ENCODE results near the gene UCHL1.
"Not testable (repeated sequence)": the region's sequence is repeated elsewhere in the genome, so short reads cannot be mapped to it uniquely, and the experiment has no call there.

Gene UCHL1

DNA sequence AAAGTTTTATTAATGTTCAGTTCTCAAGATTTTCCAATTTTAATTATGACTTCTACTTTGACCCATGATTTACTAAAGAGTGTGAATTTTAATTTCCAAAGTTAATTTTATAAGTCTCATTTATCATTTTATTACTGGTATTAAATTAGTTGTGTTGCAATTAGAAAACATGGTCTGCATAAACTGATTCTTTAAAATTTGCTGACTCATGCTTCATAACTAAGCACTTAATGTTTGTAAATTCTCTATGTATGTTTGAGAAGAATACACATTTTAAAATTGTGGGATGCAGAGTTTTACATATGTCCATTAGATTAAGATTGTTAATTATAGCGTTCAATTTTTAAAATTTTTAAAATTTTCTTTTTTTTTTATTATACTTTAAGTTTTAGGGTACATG is 20.2 kb upstream of the UCHL1 start:
- no peak for DNase-seq (ENCODE audit: low spot score)

DNA sequence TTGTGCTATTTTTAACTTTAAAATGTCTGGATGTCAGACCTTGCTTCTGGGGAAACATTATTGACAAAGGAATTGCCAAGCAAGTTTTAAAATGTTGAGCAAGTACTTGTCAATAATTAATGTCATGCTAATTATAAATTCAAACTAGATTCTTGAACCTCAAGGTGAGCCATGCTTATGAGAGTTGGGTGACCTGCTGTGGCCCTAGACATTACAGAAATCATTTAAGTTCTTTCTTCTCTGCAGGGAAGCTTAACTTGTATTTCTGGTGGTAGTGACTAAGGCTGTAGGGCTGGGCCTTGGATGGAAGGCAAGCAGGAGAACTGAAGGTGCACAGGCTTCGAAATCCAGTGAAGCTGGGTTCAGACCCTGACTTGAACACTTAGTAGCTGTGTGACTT is 14.8 kb upstream of the UCHL1 start:
- DNase-seq (ENCODE audit: low spot score) = no peak

DNA sequence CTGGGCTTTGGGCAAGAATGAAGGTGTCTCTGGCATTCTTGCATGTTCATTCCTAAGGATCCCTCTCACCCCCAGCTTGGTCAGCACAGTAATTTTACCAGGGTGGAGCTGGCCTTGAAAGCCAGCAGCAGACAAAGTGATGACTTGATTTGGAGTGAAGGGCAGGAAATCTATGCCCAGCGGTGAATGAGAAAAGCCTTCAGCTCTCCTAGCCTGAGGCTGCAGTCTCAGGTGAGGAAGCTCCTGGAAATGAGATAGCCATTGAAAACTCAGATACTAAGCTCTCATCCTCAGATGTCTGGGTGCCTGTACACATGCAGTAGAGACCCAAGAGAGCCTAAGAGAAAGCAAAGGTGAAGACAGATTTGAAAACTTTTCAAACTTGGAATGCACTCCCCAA is 10.7 kb upstream of the UCHL1 start:
- DNase-seq (ENCODE audit: low spot score) = no peak

DNA sequence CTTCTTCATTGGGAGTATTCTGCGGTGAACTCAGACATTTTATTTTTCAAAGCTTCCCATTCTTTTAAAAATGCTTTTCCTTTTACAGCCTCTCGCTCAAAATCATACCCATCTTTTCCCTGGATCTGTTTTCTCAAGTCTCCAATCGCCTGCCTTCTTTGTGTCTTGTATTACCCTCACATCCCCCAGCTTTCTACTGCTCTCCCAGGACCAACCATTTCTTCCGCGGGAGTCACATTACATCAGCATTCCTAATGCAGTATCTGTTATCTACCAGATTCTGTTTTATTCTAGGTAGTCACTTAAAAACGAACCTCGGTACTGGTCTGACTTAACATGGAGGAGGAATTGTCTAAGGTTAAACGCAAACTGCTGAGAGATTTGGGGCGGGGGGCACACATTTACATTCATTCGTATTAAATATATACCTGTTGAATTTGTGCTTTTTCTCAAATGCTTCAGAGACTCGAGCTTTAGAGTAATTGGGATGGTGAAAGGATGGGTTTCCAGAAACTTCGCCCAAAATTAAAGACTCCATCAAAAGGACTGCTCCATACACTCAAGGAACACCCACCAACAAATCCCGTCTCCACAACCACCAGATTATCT is 493 bp upstream of the UCHL1 start:
- no peak for DNase-seq (ENCODE audit: low spot score)

DNA sequence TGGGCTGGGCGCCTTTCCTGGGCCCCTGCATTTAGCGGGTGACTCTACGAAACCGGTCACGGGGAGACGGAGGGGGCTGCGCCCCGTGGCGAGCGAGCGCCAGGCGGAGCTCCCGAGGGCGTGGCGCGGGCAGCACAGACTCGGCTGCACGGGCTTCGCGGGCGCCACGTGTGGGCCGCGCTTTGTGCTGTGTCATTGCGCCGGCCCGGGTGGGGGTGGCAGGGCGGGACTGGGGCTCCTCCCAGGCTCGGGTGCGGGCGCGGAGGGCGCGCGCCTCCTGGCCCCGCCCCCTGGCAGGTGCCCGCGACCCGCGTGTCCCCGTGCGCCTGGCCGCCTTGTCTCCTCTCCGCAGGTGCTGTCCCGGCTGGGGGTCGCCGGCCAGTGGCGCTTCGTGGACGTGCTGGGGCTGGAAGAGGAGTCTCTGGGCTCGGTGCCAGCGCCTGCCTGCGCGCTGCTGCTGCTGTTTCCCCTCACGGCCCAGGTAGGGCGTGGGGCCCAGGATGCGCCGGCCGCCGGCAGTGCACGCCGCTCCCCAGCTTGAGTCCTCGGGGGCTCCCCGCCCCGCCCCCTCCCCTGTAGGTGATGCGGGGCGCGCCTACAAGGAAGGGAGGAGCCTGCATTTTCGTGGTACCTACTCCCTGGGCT is 651 bp downstream of the UCHL1 start:
- peak; percentile 30 for DNase-seq (ENCODE audit: low spot score)

DNA sequence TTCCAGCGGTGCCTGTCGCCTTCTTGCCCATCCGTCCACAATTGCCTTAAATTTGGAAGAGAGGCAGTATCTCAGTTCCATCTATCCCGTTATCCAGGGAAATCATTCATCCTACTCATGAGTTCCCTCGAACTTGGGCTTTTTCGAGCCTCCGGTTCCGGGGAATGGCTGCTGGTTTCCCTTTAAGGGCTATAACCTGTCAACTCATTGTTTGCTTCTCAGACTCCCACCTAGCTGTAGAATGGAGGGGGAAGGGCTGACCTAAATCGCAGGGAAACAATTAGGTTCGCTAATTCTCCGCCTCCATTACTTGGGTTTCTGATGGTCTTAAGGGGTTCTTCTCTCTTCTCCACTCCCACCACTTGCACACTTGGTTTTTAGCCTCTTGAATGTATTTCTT is 1.2 kb downstream of the UCHL1 start:
- DNase-seq (ENCODE audit: low spot score) = no peak

DNA sequence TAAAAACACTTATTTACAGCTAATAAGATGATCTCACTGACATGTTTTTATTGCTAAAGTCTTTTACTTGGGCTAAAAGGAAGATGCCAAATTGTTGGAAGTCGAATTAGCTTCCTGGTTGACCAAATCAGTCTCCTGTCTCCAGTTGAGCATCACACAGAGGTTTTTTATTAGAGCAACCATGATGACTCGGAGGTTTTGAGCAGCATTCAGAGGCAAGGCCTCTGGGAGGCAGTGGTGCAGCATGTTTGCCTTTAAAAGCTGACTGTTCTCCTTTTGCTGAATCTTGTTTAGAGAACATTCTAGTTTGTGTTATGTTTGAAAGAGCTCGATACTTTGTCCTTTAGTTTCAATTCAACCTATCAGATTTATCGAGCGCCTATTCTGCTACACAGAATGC is 2.1 kb downstream of the UCHL1 start:
- no peak for DNase-seq (ENCODE audit: low spot score)

DNA sequence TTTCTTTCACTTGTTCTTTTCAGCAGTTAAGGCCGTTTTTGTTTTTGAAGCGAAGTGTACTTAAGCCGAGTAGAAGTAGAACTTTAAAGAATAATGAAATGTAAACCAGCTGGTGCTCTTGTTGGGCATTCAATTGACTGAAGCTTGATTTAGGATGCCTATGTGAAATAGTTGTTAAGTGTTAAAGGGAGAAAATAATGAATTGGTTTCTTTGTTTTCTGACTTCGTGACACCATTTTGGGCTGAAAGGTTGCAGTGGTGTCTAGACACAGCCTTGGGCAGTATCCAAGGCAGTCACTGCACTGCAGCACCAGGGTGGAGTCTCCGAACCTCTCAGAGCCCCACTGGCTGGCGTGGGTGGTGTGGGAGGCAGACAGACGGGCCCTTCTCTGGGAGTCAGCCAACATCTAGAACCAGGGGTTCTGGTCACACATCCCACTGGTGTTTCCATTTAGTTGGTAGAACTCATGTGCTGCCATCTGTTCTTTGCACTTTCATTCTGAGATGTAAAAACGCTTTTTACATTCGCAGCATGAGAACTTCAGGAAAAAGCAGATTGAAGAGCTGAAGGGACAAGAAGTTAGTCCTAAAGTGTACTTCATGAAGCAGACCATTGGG is 3.5 kb downstream of the UCHL1 start:
- no peak for DNase-seq (ENCODE audit: low spot score)

DNA sequence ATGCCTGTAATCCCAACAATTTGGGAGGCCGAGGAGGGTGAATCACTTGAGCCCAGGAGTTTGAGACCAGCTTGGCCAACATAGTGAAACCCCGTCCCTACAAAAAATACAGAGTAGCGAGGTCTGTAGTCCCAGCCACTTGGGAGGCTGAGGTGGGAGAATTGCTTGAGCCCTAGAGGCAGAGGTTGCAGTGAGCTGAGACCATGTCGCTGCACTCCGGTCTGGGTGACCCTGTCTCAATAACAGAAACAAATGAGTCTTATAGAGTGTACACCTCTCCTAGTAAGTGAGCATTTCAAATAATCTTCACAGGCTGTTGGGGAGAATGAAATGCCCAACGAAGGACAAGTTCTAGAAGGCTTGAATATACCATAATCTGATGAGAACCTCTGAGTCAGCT is 5.5 kb downstream of the UCHL1 start:
- no peak for DNase-seq (ENCODE audit: low spot score)

DNA sequence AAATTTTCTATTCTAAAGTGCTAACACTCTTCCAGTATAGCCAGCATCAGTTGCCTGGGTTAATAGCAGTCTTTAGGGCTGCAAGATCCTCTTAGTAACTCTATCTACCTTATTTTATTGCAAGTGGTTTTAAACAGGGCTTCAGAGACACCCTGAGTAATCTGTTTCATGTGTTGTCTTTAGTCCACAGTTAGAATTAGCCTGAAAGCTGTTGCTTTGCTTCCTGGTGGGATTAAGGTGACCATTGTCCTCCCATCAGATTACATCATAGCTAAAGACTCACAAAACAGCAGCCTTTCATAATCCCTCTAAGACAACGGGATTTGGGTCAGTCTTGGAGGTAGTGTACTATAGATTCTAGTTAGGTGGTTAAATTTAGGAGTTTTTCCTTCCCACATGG is 7.5 kb downstream of the UCHL1 start:
- no peak for DNase-seq (ENCODE audit: low spot score)

DNA sequence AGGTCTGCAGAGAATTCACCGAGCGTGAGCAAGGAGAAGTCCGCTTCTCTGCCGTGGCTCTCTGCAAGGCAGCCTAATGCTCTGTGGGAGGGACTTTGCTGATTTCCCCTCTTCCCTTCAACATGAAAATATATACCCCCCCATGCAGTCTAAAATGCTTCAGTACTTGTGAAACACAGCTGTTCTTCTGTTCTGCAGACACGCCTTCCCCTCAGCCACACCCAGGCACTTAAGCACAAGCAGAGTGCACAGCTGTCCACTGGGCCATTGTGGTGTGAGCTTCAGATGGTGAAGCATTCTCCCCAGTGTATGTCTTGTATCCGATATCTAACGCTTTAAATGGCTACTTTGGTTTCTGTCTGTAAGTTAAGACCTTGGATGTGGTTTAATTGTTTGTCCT is 11.3 kb downstream of the UCHL1 start:
- DNase-seq (ENCODE audit: low spot score) = no peak

DNA sequence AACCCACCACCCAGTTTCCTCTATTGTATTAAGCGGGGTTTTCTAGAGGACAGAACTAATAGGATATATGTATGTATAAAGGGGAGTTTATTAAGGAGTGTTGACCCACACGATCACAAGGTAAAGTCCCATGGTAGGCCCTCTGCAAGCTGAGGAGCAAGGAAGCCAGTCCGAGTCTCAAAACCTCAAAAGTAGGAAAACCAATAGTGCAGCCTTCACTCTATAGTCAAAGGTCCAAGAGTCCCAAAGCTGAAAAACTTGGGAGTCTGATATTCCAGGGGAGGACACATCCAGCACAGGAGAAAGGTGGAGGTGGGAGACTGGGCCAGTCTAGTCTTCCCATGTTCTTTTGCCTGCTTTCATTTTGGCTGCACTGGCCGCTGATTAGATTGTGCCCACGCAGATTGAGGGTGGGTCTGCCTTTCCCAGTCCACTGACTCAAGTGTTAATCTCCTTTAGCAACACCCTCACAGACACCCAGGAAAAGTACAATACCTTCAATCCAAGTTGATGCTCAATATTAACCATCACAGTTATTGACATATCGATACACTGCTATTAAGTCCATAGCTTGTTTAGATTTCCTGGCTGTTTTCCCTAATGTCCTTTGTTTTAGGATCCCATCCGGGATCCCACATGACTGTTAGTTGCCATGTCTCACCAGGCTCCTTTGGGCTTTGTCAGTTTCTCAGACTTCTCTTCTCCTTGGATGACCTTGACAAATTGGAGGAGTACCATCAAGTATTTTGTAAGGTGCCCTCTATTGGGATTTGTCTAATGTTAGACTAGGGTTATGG is 12.2 kb downstream of the UCHL1 start:
- no peak for DNase-seq (ENCODE audit: low spot score)

DNA sequence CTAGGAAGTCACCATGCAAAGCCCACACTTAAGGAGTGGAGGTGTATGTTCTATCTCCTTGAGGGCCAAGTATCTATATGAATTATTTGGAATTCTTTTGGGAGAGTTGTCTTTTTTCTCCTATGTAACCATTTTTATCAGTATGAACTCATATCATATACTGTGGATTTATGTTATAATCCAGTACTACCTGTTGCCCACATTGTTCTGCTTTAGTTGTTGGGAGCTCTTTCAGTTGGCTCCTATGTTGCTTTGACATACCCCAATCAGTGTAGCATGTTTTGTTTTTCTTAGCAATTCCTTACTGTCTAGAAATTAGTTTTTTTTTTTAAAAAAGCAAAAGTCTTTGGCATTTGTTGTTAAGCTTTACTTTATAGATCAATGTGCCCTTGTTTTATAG is 13.0 kb downstream of the UCHL1 start:
- DNase-seq (ENCODE audit: low spot score) = no peak

DNA sequence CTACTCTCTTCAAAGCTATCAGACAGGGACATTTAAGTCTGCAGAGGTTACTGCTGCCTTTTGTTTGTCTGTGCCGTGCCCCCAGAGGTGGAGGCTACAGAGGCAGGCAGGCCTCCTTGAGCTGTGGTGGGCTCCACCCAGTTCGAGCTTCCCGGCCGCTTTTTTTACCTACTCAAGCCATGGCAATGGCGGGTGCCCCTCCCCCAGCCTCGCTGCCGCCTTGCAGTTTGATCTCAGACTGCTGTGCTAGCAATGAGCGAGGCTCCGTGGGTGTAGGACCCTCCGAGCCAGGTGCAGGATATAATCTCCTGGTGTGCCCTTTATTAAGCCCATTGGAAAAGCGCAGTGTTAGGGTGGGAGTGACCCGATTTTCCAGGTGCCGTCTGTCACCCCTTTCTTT is 19.2 kb downstream of the UCHL1 start:
- DNase-seq (ENCODE audit: low spot score) = not testable (repeated sequence)

DNA sequence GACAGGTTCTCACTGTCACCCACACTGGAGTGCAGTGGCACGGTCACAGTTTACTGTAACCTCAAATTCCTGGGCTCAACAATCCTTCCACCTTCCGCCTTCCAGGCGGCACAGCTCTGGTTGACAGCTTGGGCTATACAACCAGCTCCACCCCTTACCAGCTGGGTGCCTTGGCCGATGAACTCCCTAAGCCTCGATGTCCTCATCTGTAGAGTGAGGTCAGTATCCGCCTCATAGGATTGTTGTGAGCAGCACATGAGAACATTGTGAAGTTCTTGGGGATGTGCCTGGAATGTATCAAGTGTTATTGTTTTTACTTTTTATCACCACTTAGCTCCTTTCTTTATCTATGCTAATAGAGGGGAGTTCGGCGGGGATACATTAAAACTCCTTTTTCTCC is 23.3 kb downstream of the UCHL1 start:
- DNase-seq (ENCODE audit: low spot score) = no peak

DNA sequence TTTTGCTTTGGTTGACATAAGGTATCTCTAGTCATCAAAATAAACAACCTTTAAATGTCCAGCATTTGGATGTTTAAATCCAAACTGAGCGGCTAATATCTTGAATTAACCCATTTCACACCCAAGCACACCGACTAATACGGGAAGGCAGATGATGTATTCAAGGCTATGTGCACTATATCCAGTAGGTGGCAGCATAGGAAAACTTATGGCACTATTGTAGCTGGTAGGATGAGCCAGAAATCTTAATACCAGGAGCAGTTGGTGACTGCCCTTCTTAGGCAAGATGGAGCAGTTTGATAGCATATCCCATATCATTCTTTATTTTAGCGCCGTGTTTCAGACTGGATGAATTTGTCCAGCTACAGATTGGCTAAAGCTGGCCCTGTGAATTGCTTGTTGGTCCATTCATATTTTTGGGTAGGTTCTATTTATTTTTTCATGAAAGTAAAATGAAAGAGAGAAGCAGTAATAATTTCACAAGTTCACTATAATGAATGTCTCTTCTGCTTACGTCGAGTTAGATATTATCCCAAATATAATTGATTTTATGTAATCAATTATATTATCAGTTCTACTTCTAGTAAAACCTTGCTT is 24.4 kb downstream of the UCHL1 start:
- peak; percentile 56 for DNase-seq (ENCODE audit: low spot score)

DNA sequence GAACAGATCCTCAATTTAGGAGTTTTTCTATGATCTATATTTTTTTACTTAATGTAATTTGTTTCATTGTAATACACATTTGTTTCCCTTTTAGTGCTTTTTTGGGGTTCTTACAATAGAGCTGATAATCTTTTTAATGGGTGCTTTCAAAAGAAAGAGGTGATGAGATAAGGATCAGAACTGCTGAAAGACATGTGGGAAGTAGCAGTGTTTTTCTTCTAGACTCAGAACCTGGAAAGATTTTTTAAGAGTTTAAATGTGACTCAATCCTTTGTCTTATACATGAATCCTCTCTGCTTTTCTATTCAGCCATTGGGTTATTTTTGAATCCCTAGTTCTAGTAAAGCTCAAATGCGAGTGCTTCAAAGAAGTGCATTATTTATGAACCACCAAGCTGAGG is 25.6 kb downstream of the UCHL1 start:
- DNase-seq (ENCODE audit: low spot score) = no peak

DNA sequence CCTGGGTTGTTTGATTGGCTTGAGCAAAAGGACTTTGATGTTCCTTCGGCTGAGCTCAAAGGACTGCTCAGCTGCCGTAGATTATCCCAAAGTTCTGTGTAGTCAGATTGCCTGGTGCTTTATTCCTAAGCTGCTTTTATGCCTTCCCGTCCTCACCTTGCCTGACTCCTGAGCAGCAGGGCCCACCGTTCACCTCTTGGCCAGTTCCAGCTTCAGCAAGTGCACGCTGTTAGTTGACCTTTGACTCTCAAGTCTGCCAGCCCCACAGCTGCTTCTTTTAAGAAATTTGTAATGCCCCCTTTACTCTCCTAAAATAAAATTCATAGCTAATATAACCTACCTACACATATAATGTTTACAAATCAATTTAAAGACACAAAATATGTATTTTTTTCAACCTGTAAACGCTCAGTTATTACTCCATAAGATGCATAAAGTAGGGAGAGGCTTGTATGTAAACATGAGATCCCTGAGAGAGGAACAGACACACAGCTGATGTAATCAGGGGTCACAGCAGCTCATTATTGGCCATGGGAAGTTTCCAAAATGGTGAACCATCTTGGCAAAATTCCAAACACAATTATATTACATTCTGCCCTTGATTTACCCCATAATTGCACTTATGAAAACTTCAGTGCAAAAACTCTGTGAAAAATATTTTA is 28.6 kb downstream of the UCHL1 start:
- DNase-seq (ENCODE audit: low spot score) = no peak

DNA sequence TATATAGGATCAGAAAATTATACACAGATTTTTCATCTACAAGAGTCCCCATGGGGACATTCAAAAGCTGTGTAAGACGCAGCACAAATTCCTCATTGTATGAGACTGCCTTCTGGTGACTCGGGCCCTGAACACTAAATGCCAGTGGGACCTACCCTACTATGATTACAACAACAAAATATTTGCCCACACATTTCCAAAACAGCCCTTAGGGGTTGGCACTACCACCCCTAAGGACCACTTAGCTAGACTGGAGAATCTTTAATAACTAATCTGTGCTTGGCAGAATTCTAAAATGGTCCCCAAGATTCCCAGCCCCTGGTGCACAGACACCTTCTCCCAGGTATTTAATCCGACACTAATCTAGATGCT is 29.1 kb downstream of the UCHL1 start:
- DNase-seq (ENCODE audit: low spot score) = no peak

DNA sequence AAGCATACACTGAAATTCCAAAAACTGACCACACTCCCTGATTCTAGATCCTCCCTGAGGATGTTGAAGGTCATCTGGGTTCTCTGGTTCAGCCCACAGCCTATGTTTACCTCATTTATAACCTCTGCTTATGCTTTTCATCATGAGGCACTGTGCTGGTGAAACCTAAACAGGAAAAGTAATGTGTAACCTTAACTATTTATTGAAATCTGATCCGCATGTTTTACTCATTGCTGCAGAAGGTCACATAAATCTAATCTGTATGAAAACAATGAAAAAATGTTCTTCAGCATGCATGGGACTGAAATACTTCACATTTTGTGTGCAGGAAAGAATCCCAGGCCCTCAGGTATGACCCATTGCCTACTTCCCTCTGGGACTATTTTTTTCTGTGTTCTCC is 30.3 kb downstream of the UCHL1 start:
- DNase-seq (ENCODE audit: low spot score) = no peak

DNA sequence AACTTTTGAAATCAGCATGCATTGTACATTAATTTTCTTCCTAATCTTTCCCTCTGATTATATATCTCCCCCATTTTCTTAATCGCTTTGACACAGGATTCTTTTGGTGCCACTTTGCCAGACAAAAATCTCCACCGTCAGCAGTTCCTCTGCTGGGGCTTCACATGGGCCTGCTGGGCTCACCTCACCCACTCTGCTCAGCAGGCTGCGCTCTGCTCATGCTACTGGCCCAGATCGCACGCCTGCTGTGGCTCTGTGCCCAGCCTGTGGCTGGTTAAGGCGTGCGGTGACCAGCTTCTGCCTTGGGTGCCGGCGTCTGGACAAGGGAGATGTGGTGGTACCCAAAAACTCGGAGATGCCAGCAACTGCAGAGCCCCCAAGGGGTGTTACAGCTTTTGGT is 31.1 kb downstream of the UCHL1 start:
- DNase-seq (ENCODE audit: low spot score) = no peak

DNA sequence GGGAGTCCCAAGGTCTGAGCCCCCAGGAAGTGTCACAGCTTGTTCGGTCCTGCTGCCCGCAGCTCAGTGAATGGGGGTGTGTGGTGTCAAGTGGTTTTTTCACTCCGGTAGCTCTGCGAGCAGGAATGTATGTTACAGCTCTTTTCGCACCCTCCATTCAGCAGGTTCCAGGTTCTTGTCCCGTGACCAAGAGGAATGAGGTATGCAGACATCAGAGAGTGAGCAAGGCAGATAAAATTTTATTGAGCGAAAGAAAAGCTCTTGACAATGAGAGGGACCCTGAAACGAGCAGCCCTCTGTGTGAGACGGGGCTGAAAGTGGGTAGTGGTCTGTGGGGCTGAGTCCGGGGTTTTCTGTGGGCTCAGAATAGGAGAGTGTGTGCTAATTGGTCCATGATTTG is 31.5 kb downstream of the UCHL1 start:
- no peak for DNase-seq (ENCODE audit: low spot score)
